HG03135 (cell line): Measurements from ENCODE around the gene SIM1.
"Not testable (repeated sequence)": the region's sequence is repeated elsewhere in the genome, so short reads cannot be mapped to it uniquely, and the experiment has no call there.

Experiments used
- ATAC-seq: cut with Tn5 transposase; IDR thresholded peaks from one replicate; pipeline ENCODE4 v1.9.1; 2021; ENCODE audit warnings: mild to moderate bottlenecking, moderate library complexity; ENCODE audit not compliant: unreplicated experiment

The SIM1 gene

GRCh38 chr6:100354736-100355641 lies 109.7 kb downstream of the SIM1 start:
- ATAC-seq, result not testable (repeated sequence)

- ATAC-seq, result no peak
Measured at GRCh38 chr6:100353276-100354015, 111.3 kb downstream of the SIM1 start.

- no peak for ATAC-seq
Measured at GRCh38 chr6:100350139-100350538, 114.6 kb downstream of the SIM1 start.

GRCh38 chr6:100349366-100349765 lies 115.4 kb downstream of the SIM1 start:
- ATAC-seq, result no peak

GRCh38 chr6:100347901-100348550 lies 116.7 kb downstream of the SIM1 start:
- no peak for ATAC-seq

- no peak for ATAC-seq
Measured at GRCh38 chr6:100346828-100347227, 117.9 kb downstream of the SIM1 start.

GRCh38 chr6:100346203-100346602 lies 118.5 kb downstream of the SIM1 start:
- ATAC-seq, result no peak

- ATAC-seq, result no peak
Measured at GRCh38 chr6:100344761-100345160, 120.0 kb downstream of the SIM1 start.

- no peak for ATAC-seq
Measured at GRCh38 chr6:100344321-100344720, 120.4 kb downstream of the SIM1 start.

GRCh38 chr6:100343316-100344077 lies 121.2 kb downstream of the SIM1 start:
- ATAC-seq, result no peak

- no peak for ATAC-seq
Measured at GRCh38 chr6:100342830-100343229, 121.9 kb downstream of the SIM1 start.

- no peak for ATAC-seq
Measured at GRCh38 chr6:100339574-100340255, 125.0 kb downstream of the SIM1 start.

GRCh38 chr6:100338090-100338489 lies 126.6 kb downstream of the SIM1 start:
- no peak for ATAC-seq

- ATAC-seq, result no peak
Measured at GRCh38 chr6:100336876-100337275, 127.8 kb downstream of the SIM1 start.

GRCh38 chr6:100335991-100336390 lies 128.7 kb downstream of the SIM1 start:
- no peak for ATAC-seq
